K562 (cell line): ENCODE results near the gene ARHGAP22. TPM values are rescaled to one million over a fixed set of nuclear protein-coding genes. Genes with fewer than 3 reads are reported as not detected.

Experiments
- ATAC-seq: fragments of 200-7000 bp; cut with Tn5 transposase; 3 replicates; pipeline ENCODE4 v1.9.1; 2020; ENCODE audit warnings: moderate library complexity
- BruUV-seq: library from RNA; stranded (reverse); fragments of 400-500 nt; replicated peaks from 2 replicates; lab custom pipeline; 2021; lab: Mats Ljungman, UMichigan
- CTCF ChIA-PET: fragments of 300-600 bp; formaldehyde crosslinking; extraction: SDS; loops from one replicate; lab custom pipeline; 2021; ENCODE audit warnings: low intra/inter-chr PET ratio; lab: Yijun Ruan, JAX
- POLR2A ChIA-PET: fragments of 300-600, 350-650 bp; sonication (Branson Sonifier 250); formaldehyde crosslinking; extraction: SDS; loops from one replicate; lab custom pipeline; 2021; ENCODE audit warnings: antibody characterized with exemption, inconsistent platforms; lab: Yijun Ruan, JAX
- DNase-seq, 4 experiments: peaks; one replicate each; pipeline versions ENCODE4 v3.0.0 to v3.0.0-alpha.2; 2011 to 2018; ENCODE audit warnings: low spot score in 3 of 4, mixed read lengths in 3 of 4; ENCODE audit errors: extremely low read depth in 1 of 4
- FAIRE-seq: peaks from 2 replicates; lab custom pipeline; 2011; peaks lifted over from hg19 to GRCh38; lab: Jason Lieb, UNC
- H2AFZ ChIP-seq: 2 replicates; pipeline ENCODE4 v1.6.0; 2011; ENCODE audit warnings: low read depth, low read length, control low read depth, inconsistent platforms
- H3K27ac ChIP-seq: fragments of 200-600 bp; 3 replicates; pipeline ENCODE4 v1.8.0; 2011; ENCODE audit warnings: low read depth, mild to moderate bottlenecking, control low read depth, inconsistent platforms, low read length, moderate library complexity, mixed read lengths; ENCODE audit errors: extremely low read depth
- H3K27me3 ChIP-seq, 2 experiments: fragments of 300-600 bp in 1 of 2; 2 replicates in 1 of 2; 3 replicates in 1 of 2; pipeline versions ENCODE4 v1.6.0 to v1.8.0; 2011; ENCODE audit warnings: inconsistent platforms in 2 of 2, low read length in 2 of 2, mild to moderate bottlenecking in 1 of 2, mixed read lengths in 1 of 2, moderate library complexity in 1 of 2; ENCODE audit not compliant: control insufficient read depth in 2 of 2, insufficient read depth in 2 of 2
- H3K36me3 ChIP-seq: fragments of 300-600 bp; 3 replicates; pipeline ENCODE4 v1.8.0; 2011; ENCODE audit warnings: mild to moderate bottlenecking, low read length, inconsistent platforms; ENCODE audit not compliant: control insufficient read depth, insufficient read depth
- H3K4me1 ChIP-seq, 2 experiments: fragments of 200-600 bp in 1 of 2; replicated peaks in 1 of 2; 2 replicates in 1 of 2; 3 replicates in 1 of 2; pipeline versions ENCODE4 v1.5.1 to v1.8.0; 2011; ENCODE audit warnings: inconsistent platforms in 2 of 2, low read length in 2 of 2, mild to moderate bottlenecking in 1 of 2, mixed read lengths in 1 of 2, moderate library complexity in 1 of 2; ENCODE audit not compliant: control insufficient read depth in 2 of 2, insufficient read depth in 2 of 2
- H3K4me2 ChIP-seq: 2 replicates; pipeline ENCODE4 v1.6.1; 2011; ENCODE audit warnings: low read length, control low read depth, inconsistent platforms, mixed read lengths; ENCODE audit not compliant: insufficient read depth
- H3K4me3 ChIP-seq: fragments of 200-600 bp; sonication (generic), shearing (Covaris generic); 2 replicates; pipeline ENCODE4 v1.5.1; 2016; ENCODE audit warnings: control low read depth, inconsistent platforms
- H3K79me2 ChIP-seq: fragments of 200-600 bp; 3 replicates; pipeline ENCODE4 v1.8.0; 2011; ENCODE audit warnings: low read length, inconsistent platforms; ENCODE audit not compliant: control insufficient read depth, insufficient read depth
- H3K9ac ChIP-seq, 2 experiments: 2 replicates each; pipeline versions ENCODE4 v1.6.0 to v1.6.1; 2011; ENCODE audit warnings: low read depth in 2 of 2, low read length in 2 of 2, control low read depth in 1 of 2, inconsistent platforms in 1 of 2, mild to moderate bottlenecking in 1 of 2, mixed read lengths in 1 of 2; ENCODE audit not compliant: insufficient read depth in 1 of 2
- H3K9me1 ChIP-seq: one replicate; pipeline ENCODE4 v1.6.0; 2011; ENCODE audit warnings: inconsistent platforms, mild to moderate bottlenecking, low read length, moderate library complexity; ENCODE audit not compliant: control insufficient read depth, insufficient read depth
- H3K9me3 ChIP-seq: replicated peaks from 2 replicates; pipeline ENCODE4 v1.5.1; 2011; ENCODE audit warnings: low read depth, low read length, inconsistent platforms; ENCODE audit not compliant: control insufficient read depth, insufficient read depth
- H4K20me1 ChIP-seq: replicated peaks from 2 replicates; pipeline ENCODE4 v1.6.1; 2011; ENCODE audit warnings: low read length, inconsistent platforms, mixed read lengths; ENCODE audit not compliant: control insufficient read depth, insufficient read depth
- DIDO1 ChIP-seq: fragments of 450-650 bp; IDR thresholded peaks from 2 replicates; pipeline ENCODE4 v1.6.1; 2016; ENCODE audit warnings: low read depth, missing biosample characterization, missing genetic modification characterization
- FOXK2 ChIP-seq, 2 experiments: fragments of 450-650 bp; IDR thresholded peaks in 1 of 2; conservative IDR thresholded peaks in 1 of 2; 2 replicates each; pipeline ENCODE4 v1.6.1; 2016; ENCODE audit warnings: low read depth in 2 of 2, mild to moderate bottlenecking in 1 of 2
- FOXM1 ChIP-seq, 2 experiments: fragments of 450-650 bp in 1 of 2; sonication (generic) in 1 of 2; formaldehyde crosslinking in 1 of 2; IDR thresholded peaks; 2 replicates each; pipeline versions ENCODE4 v1.6.1 to v1.9.0; 2017 to 2022; ENCODE audit warnings: low read depth in 2 of 2, mild to moderate bottlenecking in 2 of 2, missing genetic modification reagents in 1 of 2, moderate library complexity in 1 of 2
- KDM1A ChIP-seq, 2 experiments: fragments of 450-650 bp; IDR thresholded peaks; 2 replicates each; pipeline ENCODE4 v1.6.1; 2016; ENCODE audit warnings: mild to moderate bottlenecking in 2 of 2
- NCOA1 ChIP-seq: fragments of 450-650 bp; IDR thresholded peaks from 2 replicates; pipeline ENCODE4 v1.6.1; 2016; ENCODE audit warnings: low read depth
- SUPT5H ChIP-seq: fragments of 450-650 bp; IDR thresholded peaks from 2 replicates; pipeline ENCODE4 v1.6.1; 2016
- ZNF253 ChIP-seq: fragments of 250-450 bp; sonication (Bioruptor Pico); conservative IDR thresholded peaks from 2 replicates; pipeline ENCODE4 v1.6.1; 2021; ENCODE audit warnings: mild to moderate bottlenecking
- ZNF384 ChIP-seq: IDR thresholded peaks from 2 replicates; pipeline ENCODE4 v1.6.1; 2012; ENCODE audit warnings: low read depth, low read length, improper control_type of control experiment
- ZNF780A ChIP-seq: fragments of 250-450 bp; sonication (Bioruptor Pico); IDR thresholded peaks from 2 replicates; pipeline ENCODE4 v1.5.0; 2021; ENCODE audit warnings: mild to moderate bottlenecking
- WGBS: fragments of 100-300 bp; shearing (Covaris generic); methylation state at CpG from one replicate; pipeline ENCODE4 v1.1.6; 2016; ENCODE audit warnings: low coverage, mixed read lengths; ENCODE audit not compliant: insufficient coverage; ENCODE audit errors: missing lambda C conversion rate; 5-methylcytosine and 5-hydroxymethylcytosine counted together
- in situ Hi-C: fragments of 300-500 bp; cut with MboI; formaldehyde crosslinking; loops from 4 replicates; pipeline ENCODE4 v1.15.0; 2018; ENCODE audit warnings: inconsistent platforms, mixed read lengths
- intact Hi-C: fragments of 100-400 bp; cut with micrococcal nuclease; formaldehyde crosslinking; loops from 2 replicates; pipeline ENCODE4 v1.14.2; 2022
- polyA plus RNA-seq, 8 experiments: library from polyadenylated mRNA; depleted of rRNA in 4 of 8; stranded (reverse) in 5 of 8; unstranded in 3 of 8; fragments of >200 nt; fragmentation: Nextera tagmentation in 2 of 8; fragmentation: Illumina TruSeq in 1 of 8; extraction: Ambion mirVana in 2 of 8; extraction: Trizol in 1 of 8; gene quantifications; 2 replicates each; pipeline versions ENCODE4 v1.2.1 to v1.2.3, GENCODE V29; 2011 to 2014; ENCODE audit warnings: inconsistent platforms in 1 of 8, missing spikeins in 1 of 8
- total RNA-seq, 7 experiments: library from RNA; depleted of rRNA in 6 of 7; stranded (reverse); fragments of >200 nt in 6 of 7; fragmentation: Illumina TruSeq in 2 of 7; extraction: Trizol in 2 of 7; gene quantifications; 2 replicates each; pipeline versions ENCODE4 v1.2.1 to v1.2.3, GENCODE V29; 2011 to 2021; ENCODE audit warnings: low replicate concordance in 1 of 7
- TF ChIP-seq, protein P1 (sequence below): sonication (generic); formaldehyde crosslinking; IDR thresholded peaks from 2 replicates; pipeline ENCODE4 v1.8.1; 2023; ENCODE audit warnings: mild to moderate bottlenecking, missing genetic modification reagents

Gene ARHGAP22
- total and polyA plus RNA-seq, 9 of the 15 experiments (the other 6 are each of a cell fraction or from before 2014, with no cell fraction given), result 1.3 to 28.1 (median 12.7) TPM

GRCh38 chr10:48568546-48568945 is 36.3 kb downstream of the ARHGAP22 start (continued):
- TF ChIP-seq ZNF384 (no peak), DIDO1 (no peak)

GRCh38 chr10:48568131-48568530 is 36.7 kb downstream of the ARHGAP22 start:
- no peaks in the 10 kb centered on the region for H3K9me3 ChIP-seq
- BruUV-seq, result no TSS peak
- intact Hi-C loops (no loop called here), in situ Hi-C loops (no loop called here)
- WGBS, result 1% methylated on average over 4 of the region's 4 CpGs
- H3K27ac ChIP-seq, result no peak overlapping the region
- ChIA-PET CTCF (no interaction called here), POLR2A (no interaction called here)
- FAIRE-seq, result no peak
- H3K9me1 ChIP-seq, result no peaks in the 10 kb centered on the region
- TF ChIP-seq SUPT5H, result no peak
- no peak for TF ChIP-seq ZNF253 (CRISPR knock-in tag)
- TF ChIP-seq, protein P1, sequence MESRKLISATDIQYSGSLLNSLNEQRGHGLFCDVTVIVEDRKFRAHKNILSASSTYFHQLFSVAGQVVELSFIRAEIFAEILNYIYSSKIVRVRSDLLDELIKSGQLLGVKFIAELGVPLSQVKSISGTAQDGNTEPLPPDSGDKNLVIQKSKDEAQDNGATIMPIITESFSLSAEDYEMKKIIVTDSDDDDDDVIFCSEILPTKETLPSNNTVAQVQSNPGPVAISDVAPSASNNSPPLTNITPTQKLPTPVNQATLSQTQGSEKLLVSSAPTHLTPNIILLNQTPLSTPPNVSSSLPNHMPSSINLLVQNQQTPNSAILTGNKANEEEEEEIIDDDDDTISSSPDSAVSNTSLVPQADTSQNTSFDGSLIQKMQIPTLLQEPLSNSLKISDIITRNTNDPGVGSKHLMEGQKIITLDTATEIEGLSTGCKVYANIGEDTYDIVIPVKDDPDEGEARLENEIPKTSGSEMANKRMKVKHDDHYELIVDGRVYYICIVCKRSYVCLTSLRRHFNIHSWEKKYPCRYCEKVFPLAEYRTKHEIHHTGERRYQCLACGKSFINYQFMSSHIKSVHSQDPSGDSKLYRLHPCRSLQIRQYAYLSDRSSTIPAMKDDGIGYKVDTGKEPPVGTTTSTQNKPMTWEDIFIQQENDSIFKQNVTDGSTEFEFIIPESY (CRISPR knock-in tag), result no peak
- TF ChIP-seq FOXM1 (IDR thresholded peaks at IDR 0.05; ENCODE audit: low read depth), result no peak
- no peak for TF ChIP-seq FOXM1 (CRISPR knock-in tag; IDR thresholded peaks at IDR 0.05; ENCODE audit: low read depth)
- no peak for TF ChIP-seq ZNF780A (CRISPR knock-in tag)
- no peak for TF ChIP-seq FOXK2 (conservative IDR thresholded peaks at IDR 0.05 in 1 of 2, IDR thresholded peaks at IDR 0.05 in 1 of 2; ENCODE audit: low read depth in 2 of 2)
- TF ChIP-seq NCOA1, result no peak
- no peak for TF ChIP-seq KDM1A (IDR thresholded peaks at IDR 0.05)
- no peak for ATAC-seq
- H3K36me3 ChIP-seq, result no peaks in the 10 kb centered on the region
- H3K9ac ChIP-seq, result no peak overlapping the region
- H3K27me3 ChIP-seq, result peaks cover 18 to 37% of the 10 kb centered on the region in 2 experiments; a peak in 3 of 5 replicates
- H4K20me1 ChIP-seq, result no peaks in the 10 kb centered on the region
- no peak for DNase-seq
- H3K4me3 ChIP-seq, result no peak overlapping the region
- no peak overlapping the region for H3K4me2 ChIP-seq
- no peaks in the 10 kb centered on the region for H3K79me2 ChIP-seq
- H3K4me1 ChIP-seq, result no peaks in the 10 kb centered on the region
- no peak overlapping the region for H2AFZ ChIP-seq
